ENCODE results near the gene OR52E2. TPM values are rescaled to one million over a fixed set of nuclear protein-coding genes. Genes with fewer than 3 reads are reported as not detected.

The OR52E2 gene
- total RNA-seq, 1 donor from 2014 or later, result not detected

- Histone ChIP-seq H3K4me3 (ENCODE audit: insufficient read depth, low read depth, low read length) (no peak overlapping the region), H2AFZ (ENCODE audit: low read depth, low read length) (no peak overlapping the region), H3K9me3 (ENCODE audit: insufficient read depth, low read depth, low read length) (peaks cover 2% of the 10 kb centered on the region), H3K9ac (ENCODE audit: low read length) (no peak overlapping the region), H3K36me3 (ENCODE audit: insufficient read depth, low read length) (no peaks in the 10 kb centered on the region), H3K4me1 (ENCODE audit: insufficient read depth, low read length) (no peaks in the 10 kb centered on the region), H3K27me3 (ENCODE audit: insufficient read depth, low read length) (no peaks in the 10 kb centered on the region), H4K20me1 (ENCODE audit: insufficient read depth, low read length) (no peaks in the 10 kb centered on the region), H3K4me2 (ENCODE audit: low read length) (no peak overlapping the region), H3K27ac (ENCODE audit: low read depth, low read length) (no peak overlapping the region), H3K79me2 (ENCODE audit: insufficient read depth, low read length) (no peaks in the 10 kb centered on the region)
- Mint-ChIP-seq H3K9me3 (ENCODE audit: unreplicated experiment) (no peaks in the 10 kb centered on the region), H3K4me1 (ENCODE audit: low read depth, unreplicated experiment) (no peaks in the 10 kb centered on the region), H3K36me3 (ENCODE audit: low read depth, unreplicated experiment) (no peaks in the 10 kb centered on the region), H3K27ac (ENCODE audit: unreplicated experiment) (no peak overlapping the region), H3K27me3 (ENCODE audit: low read depth, unreplicated experiment) (no peaks in the 10 kb centered on the region), H3K4me3 (ENCODE audit: unreplicated experiment) (no peak overlapping the region)
- DNase-seq (ENCODE audit: low read depth), result no peak
- TF ChIP-seq CTCF (IDR thresholded peaks at IDR 0.05; ENCODE audit: insufficient read depth, low read depth, low read length), result no peak
- no peak for TF ChIP-seq EZH2 (IDR thresholded peaks at IDR 0.05; ENCODE audit: insufficient read depth, low read length)
- FAIRE-seq, result no peak
Measured at GRCh38 chr11:5081405-5081804, 22.0 kb upstream of the OR52E2 start.

- H3K4me1 Mint-ChIP-seq (ENCODE audit: low read depth, unreplicated experiment), result peaks cover 2% of the 10 kb centered on the region
- no peak overlapping the region for H3K4me2 ChIP-seq (ENCODE audit: low read length)
- FAIRE-seq, result no peak
- no peak overlapping the region for H3K27ac Mint-ChIP-seq (ENCODE audit: unreplicated experiment)
- H3K4me1 ChIP-seq (ENCODE audit: insufficient read depth, low read length), result no peaks in the 10 kb centered on the region
- no peaks in the 10 kb centered on the region for H3K27me3 Mint-ChIP-seq (ENCODE audit: low read depth, unreplicated experiment)
- peaks cover 3% of the 10 kb centered on the region for H3K9me3 ChIP-seq (ENCODE audit: insufficient read depth, low read depth, low read length)
- no peak overlapping the region for H3K4me3 ChIP-seq (ENCODE audit: insufficient read depth, low read depth, low read length)
- H3K36me3 Mint-ChIP-seq (ENCODE audit: low read depth, unreplicated experiment), result no peaks in the 10 kb centered on the region
- H3K9ac ChIP-seq (ENCODE audit: low read length), result no peak overlapping the region
- no peaks in the 10 kb centered on the region for H3K79me2 ChIP-seq (ENCODE audit: insufficient read depth, low read length)
- H3K4me3 Mint-ChIP-seq (ENCODE audit: unreplicated experiment), result no peak overlapping the region
- no peaks in the 10 kb centered on the region for H3K9me3 Mint-ChIP-seq (ENCODE audit: unreplicated experiment)
- no peak overlapping the region for H2AFZ ChIP-seq (ENCODE audit: low read depth, low read length)
- TF ChIP-seq CTCF (IDR thresholded peaks at IDR 0.05; ENCODE audit: insufficient read depth, low read depth, low read length), result no peak
- TF ChIP-seq EZH2 (IDR thresholded peaks at IDR 0.05; ENCODE audit: insufficient read depth, low read length), result no peak
- no peaks in the 10 kb centered on the region for H3K27me3 ChIP-seq (ENCODE audit: insufficient read depth, low read length)
- no peak for DNase-seq (ENCODE audit: low read depth)
- H4K20me1 ChIP-seq (ENCODE audit: insufficient read depth, low read length), result no peaks in the 10 kb centered on the region
- no peak overlapping the region for H3K27ac ChIP-seq (ENCODE audit: low read depth, low read length)
- H3K36me3 ChIP-seq (ENCODE audit: insufficient read depth, low read length), result no peaks in the 10 kb centered on the region
Measured at GRCh38 chr11:5071799-5072198, 12.4 kb upstream of the OR52E2 start.

- no peaks in the 10 kb centered on the region for H3K36me3 ChIP-seq (ENCODE audit: insufficient read depth, low read length)
- no peak within 1 kb of the TSS for H3K4me2 ChIP-seq (ENCODE audit: low read length)
- H3K79me2 ChIP-seq (ENCODE audit: insufficient read depth, low read length), result no peaks in the 10 kb centered on the region
- no peaks in the 10 kb centered on the region for H3K27me3 ChIP-seq (ENCODE audit: insufficient read depth, low read length)
- DNase-seq (ENCODE audit: low read depth) (no peak), FAIRE-seq (no peak)
- Mint-ChIP-seq H3K27me3 (ENCODE audit: low read depth, unreplicated experiment) (no peaks in the 10 kb centered on the region), H3K9me3 (ENCODE audit: unreplicated experiment) (no peaks in the 10 kb centered on the region), H3K36me3 (ENCODE audit: low read depth, unreplicated experiment) (no peaks in the 10 kb centered on the region), H3K27ac (ENCODE audit: unreplicated experiment) (no peak within 1 kb of the TSS), H3K4me1 (ENCODE audit: low read depth, unreplicated experiment) (peaks cover 2% of the 10 kb centered on the region), H3K4me3 (ENCODE audit: unreplicated experiment) (no peak within 1 kb of the TSS)
- TF ChIP-seq CTCF (IDR thresholded peaks at IDR 0.05; ENCODE audit: insufficient read depth, low read depth, low read length), result no peak
- TF ChIP-seq EZH2 (IDR thresholded peaks at IDR 0.05; ENCODE audit: insufficient read depth, low read length), result no peak
- H4K20me1 ChIP-seq (ENCODE audit: insufficient read depth, low read length), result no peaks in the 10 kb centered on the region
- no peaks in the 10 kb centered on the region for H3K9me3 ChIP-seq (ENCODE audit: insufficient read depth, low read depth, low read length)
- no peak within 1 kb of the TSS for H3K9ac ChIP-seq (ENCODE audit: low read length)
- H3K4me1 ChIP-seq (ENCODE audit: insufficient read depth, low read length), result no peaks in the 10 kb centered on the region
- no peak within 1 kb of the TSS for H3K4me3 ChIP-seq (ENCODE audit: insufficient read depth, low read depth, low read length)
- H2AFZ ChIP-seq (ENCODE audit: low read depth, low read length), result no peak within 1 kb of the TSS
- no peak within 1 kb of the TSS for H3K27ac ChIP-seq (ENCODE audit: low read depth, low read length)
Measured at GRCh38 chr11:5069272-5069671, 9.8 kb upstream of the OR52E2 start, which contains the start of gene OR52E1. Gene OR52E1, plus strand, starts transcription at chr11:5069572.
